ENCODE data around the gene PLPPR4. TPM values are rescaled to one million over a fixed set of nuclear protein-coding genes. Genes with fewer than 3 reads are reported as not detected.
"Not testable (repeated sequence)": the region's sequence is repeated elsewhere in the genome, so short reads cannot be mapped to it uniquely, and the experiment has no call there.

Gene PLPPR4
- total RNA-seq, 1 experiment from 2014 or later: not detected

DNA sequence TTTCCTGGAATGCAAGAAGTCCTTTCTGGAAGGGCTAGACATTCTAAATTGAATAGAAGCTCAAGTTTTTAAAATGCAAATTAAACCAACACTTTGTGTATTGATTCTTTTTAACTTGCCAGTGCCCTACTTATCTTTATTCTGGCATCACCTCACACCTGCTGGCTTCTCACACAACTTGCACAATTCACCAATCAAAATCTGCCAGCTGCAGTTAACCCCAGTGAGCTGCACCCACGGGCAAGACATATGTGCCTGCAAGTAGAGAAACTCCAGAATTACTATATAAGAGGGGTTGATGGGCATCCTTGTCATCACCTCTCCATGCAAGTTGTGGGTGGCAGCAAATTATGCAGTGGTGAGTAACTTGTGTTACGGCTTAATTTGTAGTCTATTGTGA lies 11.7 kb upstream of the PLPPR4 start:
- BruUV-seq (replicated peaks): no TSS peak
- H3K27me3 Mint-ChIP-seq (ENCODE audit: insufficient read depth, unreplicated experiment): peaks cover 3% of the 10 kb centered on the region
- intact Hi-C loops (cut with micrococcal nuclease; ENCODE audit: unreplicated experiment): no loop called here
- H3K27ac Mint-ChIP-seq (ENCODE audit: unreplicated experiment): no peak overlapping the region
- H3K4me1 Mint-ChIP-seq (ENCODE audit: low read depth, unreplicated experiment): no peaks in the 10 kb centered on the region
- Histone ChIP-seq H3K4me3 (ENCODE audit: low read depth, low read length) (no peak overlapping the region), H3K27me3 (replicated peaks; ENCODE audit: control insufficient read depth, insufficient read depth, low read length) (no peaks in the 10 kb centered on the region), H3K4me1 (no peaks in the 10 kb centered on the region), H3K9me3 (no peaks in the 10 kb centered on the region), H3K36me3 (ENCODE audit: control insufficient read depth, insufficient read depth, low read length) (no peaks in the 10 kb centered on the region)
- no peak overlapping the region for H3K4me3 Mint-ChIP-seq (ENCODE audit: unreplicated experiment)
- no peaks in the 10 kb centered on the region for H3K9me3 Mint-ChIP-seq (ENCODE audit: unreplicated experiment)
- TF ChIP-seq, protein P1, sequence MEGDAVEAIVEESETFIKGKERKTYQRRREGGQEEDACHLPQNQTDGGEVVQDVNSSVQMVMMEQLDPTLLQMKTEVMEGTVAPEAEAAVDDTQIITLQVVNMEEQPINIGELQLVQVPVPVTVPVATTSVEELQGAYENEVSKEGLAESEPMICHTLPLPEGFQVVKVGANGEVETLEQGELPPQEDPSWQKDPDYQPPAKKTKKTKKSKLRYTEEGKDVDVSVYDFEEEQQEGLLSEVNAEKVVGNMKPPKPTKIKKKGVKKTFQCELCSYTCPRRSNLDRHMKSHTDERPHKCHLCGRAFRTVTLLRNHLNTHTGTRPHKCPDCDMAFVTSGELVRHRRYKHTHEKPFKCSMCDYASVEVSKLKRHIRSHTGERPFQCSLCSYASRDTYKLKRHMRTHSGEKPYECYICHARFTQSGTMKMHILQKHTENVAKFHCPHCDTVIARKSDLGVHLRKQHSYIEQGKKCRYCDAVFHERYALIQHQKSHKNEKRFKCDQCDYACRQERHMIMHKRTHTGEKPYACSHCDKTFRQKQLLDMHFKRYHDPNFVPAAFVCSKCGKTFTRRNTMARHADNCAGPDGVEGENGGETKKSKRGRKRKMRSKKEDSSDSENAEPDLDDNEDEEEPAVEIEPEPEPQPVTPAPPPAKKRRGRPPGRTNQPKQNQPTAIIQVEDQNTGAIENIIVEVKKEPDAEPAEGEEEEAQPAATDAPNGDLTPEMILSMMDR (IDR thresholded peaks at IDR 0.05; ENCODE audit: insufficient read depth in 1 of 2, low read depth in 1 of 2, low read length in 1 of 2, severe bottlenecking in 1 of 2, unreplicated experiment in 1 of 2): no peak
- H3K36me3 Mint-ChIP-seq (ENCODE audit: insufficient read depth, unreplicated experiment): no peaks in the 10 kb centered on the region
- POLR2A ChIA-PET: no interaction called here
- DNase-seq: no peak
- CTCF ChIA-PET: no interaction called here

DNA sequence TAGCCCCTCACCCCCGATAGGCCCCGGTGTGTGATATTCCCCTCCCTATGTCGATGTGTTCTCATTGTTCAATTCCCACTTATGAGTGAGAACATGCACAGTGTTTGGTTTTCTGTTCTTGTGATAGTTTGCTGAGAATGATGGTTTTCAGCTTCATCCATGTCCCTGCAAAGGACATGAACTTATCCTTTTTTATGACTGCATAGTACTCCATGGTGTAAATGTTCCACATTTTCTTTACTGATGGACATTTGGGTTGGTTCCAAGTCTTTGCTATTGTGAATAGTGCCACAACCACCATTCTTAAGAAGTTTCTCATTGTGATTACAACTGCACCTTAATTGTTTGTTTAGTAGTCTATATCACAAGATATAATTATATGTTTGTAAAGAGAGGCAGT lies 3.9 kb upstream of the PLPPR4 start:
- H3K4me3 Mint-ChIP-seq (ENCODE audit: unreplicated experiment); POLR2A ChIA-PET; H3K27me3 ChIP-seq (replicated peaks; ENCODE audit: control insufficient read depth, insufficient read depth, low read length); H3K27me3 Mint-ChIP-seq (ENCODE audit: insufficient read depth, unreplicated experiment); intact Hi-C loops (cut with micrococcal nuclease; ENCODE audit: unreplicated experiment); H3K4me1 ChIP-seq; H3K9me3 Mint-ChIP-seq (ENCODE audit: unreplicated experiment); H3K36me3 Mint-ChIP-seq (ENCODE audit: insufficient read depth, unreplicated experiment); H3K4me3 ChIP-seq (ENCODE audit: low read depth, low read length); H3K27ac Mint-ChIP-seq (ENCODE audit: unreplicated experiment); H3K4me1 Mint-ChIP-seq (ENCODE audit: low read depth, unreplicated experiment); H3K9me3 ChIP-seq; BruUV-seq (replicated peaks); CTCF ChIA-PET; DNase-seq; H3K36me3 ChIP-seq (ENCODE audit: control insufficient read depth, insufficient read depth, low read length): not testable (repeated sequence)

DNA sequence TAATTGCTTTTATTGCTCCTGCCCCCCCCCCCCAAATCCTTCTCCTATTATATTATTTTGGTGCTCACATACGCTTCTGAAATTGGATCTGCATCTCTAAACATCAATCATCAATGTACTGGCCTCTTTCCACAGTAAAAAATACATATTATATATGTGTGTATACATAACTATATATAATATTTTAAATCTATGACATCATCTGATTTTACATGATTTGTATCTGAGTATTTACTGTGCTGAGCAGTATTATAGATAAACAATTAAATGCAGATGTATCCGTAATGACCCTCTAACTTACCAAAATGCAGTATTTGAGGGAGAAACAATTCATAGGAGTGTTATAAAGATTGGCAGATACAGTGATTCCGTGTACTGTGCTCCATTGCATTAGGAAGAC lies 832 bp downstream of the PLPPR4 start:
- H3K36me3 ChIP-seq (ENCODE audit: control insufficient read depth, insufficient read depth, low read length): no peaks in the 10 kb centered on the region
- peaks cover 10% of the 10 kb centered on the region for H3K27me3 Mint-ChIP-seq (ENCODE audit: insufficient read depth, unreplicated experiment)
- BruUV-seq (replicated peaks): no TSS peak
- no peaks in the 10 kb centered on the region for H3K36me3 Mint-ChIP-seq (ENCODE audit: insufficient read depth, unreplicated experiment)
- DNase-seq: no peak
- H3K27me3 ChIP-seq (replicated peaks; ENCODE audit: control insufficient read depth, insufficient read depth, low read length): no peaks in the 10 kb centered on the region
- H3K4me1 ChIP-seq: no peaks in the 10 kb centered on the region
- H3K4me3 Mint-ChIP-seq (ENCODE audit: unreplicated experiment): no peak overlapping the region
- no peaks in the 10 kb centered on the region for H3K4me1 Mint-ChIP-seq (ENCODE audit: low read depth, unreplicated experiment)
- H3K4me3 ChIP-seq (ENCODE audit: low read depth, low read length): no peak overlapping the region
- no peaks in the 10 kb centered on the region for H3K9me3 ChIP-seq
- intact Hi-C loops (cut with micrococcal nuclease; ENCODE audit: unreplicated experiment): no loop called here
- no peaks in the 10 kb centered on the region for H3K9me3 Mint-ChIP-seq (ENCODE audit: unreplicated experiment)
- TF ChIP-seq, protein P1 (IDR thresholded peaks at IDR 0.05; ENCODE audit: insufficient read depth in 1 of 2, low read depth in 1 of 2, low read length in 1 of 2, severe bottlenecking in 1 of 2, unreplicated experiment in 1 of 2): no peak
- ChIA-PET CTCF (no interaction called here), POLR2A (no interaction called here)
- no peak overlapping the region for H3K27ac Mint-ChIP-seq (ENCODE audit: unreplicated experiment)

DNA sequence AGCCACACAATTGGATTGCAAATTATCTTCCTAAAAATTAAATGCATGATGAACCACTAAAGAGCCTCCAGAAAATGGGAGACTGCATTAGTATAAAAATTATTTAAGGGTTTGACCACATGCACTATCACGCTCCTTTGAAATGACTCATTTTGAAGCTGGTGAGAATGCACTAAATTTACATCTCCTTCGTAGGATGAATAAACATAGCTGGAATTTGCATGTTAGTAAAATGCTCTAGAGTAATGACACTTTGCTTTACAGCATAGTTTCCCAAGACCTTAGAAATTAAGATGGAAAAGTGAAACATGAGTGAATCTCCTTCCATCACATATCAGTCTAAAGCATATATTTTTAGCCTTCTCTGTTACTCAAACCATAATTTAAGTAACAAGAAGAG lies 2.4 kb downstream of the PLPPR4 start:
- DNase-seq: no peak
- Histone ChIP-seq H3K4me1 (no peaks in the 10 kb centered on the region), H3K9me3 (no peaks in the 10 kb centered on the region), H3K4me3 (ENCODE audit: low read depth, low read length) (no peak overlapping the region), H3K36me3 (ENCODE audit: control insufficient read depth, insufficient read depth, low read length) (no peaks in the 10 kb centered on the region), H3K27me3 (replicated peaks; ENCODE audit: control insufficient read depth, insufficient read depth, low read length) (no peaks in the 10 kb centered on the region)
- TF ChIP-seq, protein P1 (IDR thresholded peaks at IDR 0.05; ENCODE audit: insufficient read depth in 1 of 2, low read depth in 1 of 2, low read length in 1 of 2, severe bottlenecking in 1 of 2, unreplicated experiment in 1 of 2): no peak
- Mint-ChIP-seq H3K27ac (ENCODE audit: unreplicated experiment) (no peak overlapping the region), H3K9me3 (ENCODE audit: unreplicated experiment) (no peaks in the 10 kb centered on the region), H3K27me3 (ENCODE audit: insufficient read depth, unreplicated experiment) (peaks cover 10% of the 10 kb centered on the region), H3K4me1 (ENCODE audit: low read depth, unreplicated experiment) (no peaks in the 10 kb centered on the region), H3K36me3 (ENCODE audit: insufficient read depth, unreplicated experiment) (no peaks in the 10 kb centered on the region), H3K4me3 (ENCODE audit: unreplicated experiment) (no peak overlapping the region)
- ChIA-PET POLR2A (no interaction called here), CTCF (no interaction called here)
- BruUV-seq (replicated peaks): no TSS peak
- intact Hi-C loops (cut with micrococcal nuclease; ENCODE audit: unreplicated experiment): no loop called here

Data from Caco-2 (cell line).